HFFc6 (cell line): ENCODE data around the gene RAB3GAP2. TPM values are rescaled to one million over a fixed set of nuclear protein-coding genes. Genes with fewer than 3 reads are reported as not detected.
"Not testable (repeated sequence)": the region's sequence is repeated elsewhere in the genome, so short reads cannot be mapped to it uniquely, and the experiment has no call there.

ENCODE experiments used
- DNase-seq: peaks from one replicate; pipeline ENCODE4 v3.0.0-alpha.2; 2018
- H3K27ac Mint-ChIP-seq: 2 replicates; pipeline ENCODE4 v1.8.0; 2020; ENCODE audit warnings: mild to moderate bottlenecking, mixed read lengths
- H3K27me3 Mint-ChIP-seq: 2 replicates; pipeline ENCODE4 v1.8.0; 2021; ENCODE audit warnings: mild to moderate bottlenecking, moderate library complexity, mixed read lengths; ENCODE audit not compliant: insufficient read depth
- H3K36me3 Mint-ChIP-seq: 2 replicates; pipeline ENCODE4 v1.8.0; 2021; ENCODE audit warnings: low read depth, mixed read lengths
- H3K4me1 Mint-ChIP-seq: 2 replicates; pipeline ENCODE4 v1.8.0; 2020; ENCODE audit warnings: low read depth, mixed read lengths
- H3K4me3 Mint-ChIP-seq: 2 replicates; pipeline ENCODE4 v1.8.0; 2020; ENCODE audit warnings: mild to moderate bottlenecking, moderate library complexity, mixed read lengths
- H3K9me3 Mint-ChIP-seq: 2 replicates; pipeline ENCODE4 v1.8.0; 2020; ENCODE audit warnings: mild to moderate bottlenecking, mixed read lengths
- total RNA-seq, 6 experiments: library from RNA; stranded (reverse); fragmentation: NEBNext Ultra II Directional; extraction: Animal tissue kit (Norgen Biotek cat#: 25700); gene quantifications; 2 replicates in 1 of 6; 3 replicates in 5 of 6; pipeline ENCODE4 v1.2.3, GENCODE V29; 2021
- TF ChIP-seq, protein P1 (sequence below): fragments of 200-600 bp; sonication (generic); IDR thresholded peaks from 2 replicates; pipeline ENCODE4 v1.5.0; 2021; ENCODE audit warnings: antibody characterized with exemption, mild to moderate bottlenecking

RAB3GAP2 gene
- total RNA-seq, 6 experiments from 2014 or later, result 42.0 to 49.6 (median 43.9) TPM

GRCh38 chr1:220274251-220274855, 2.1 kb upstream of the RAB3GAP2 start:
- peaks cover 1% of the 10 kb centered on the region for H3K27me3 Mint-ChIP-seq
- DNase-seq, result no peak
- no peak overlapping the region; the same call in 1 of the 2 replicates for H3K27ac Mint-ChIP-seq
- H3K4me1 Mint-ChIP-seq, result peaks cover 6% of the 10 kb centered on the region
- no peaks in the 10 kb centered on the region for H3K9me3 Mint-ChIP-seq
- H3K4me3 Mint-ChIP-seq, result no peak overlapping the region
- no peaks in the 10 kb centered on the region for H3K36me3 Mint-ChIP-seq
- TF ChIP-seq, protein P1, sequence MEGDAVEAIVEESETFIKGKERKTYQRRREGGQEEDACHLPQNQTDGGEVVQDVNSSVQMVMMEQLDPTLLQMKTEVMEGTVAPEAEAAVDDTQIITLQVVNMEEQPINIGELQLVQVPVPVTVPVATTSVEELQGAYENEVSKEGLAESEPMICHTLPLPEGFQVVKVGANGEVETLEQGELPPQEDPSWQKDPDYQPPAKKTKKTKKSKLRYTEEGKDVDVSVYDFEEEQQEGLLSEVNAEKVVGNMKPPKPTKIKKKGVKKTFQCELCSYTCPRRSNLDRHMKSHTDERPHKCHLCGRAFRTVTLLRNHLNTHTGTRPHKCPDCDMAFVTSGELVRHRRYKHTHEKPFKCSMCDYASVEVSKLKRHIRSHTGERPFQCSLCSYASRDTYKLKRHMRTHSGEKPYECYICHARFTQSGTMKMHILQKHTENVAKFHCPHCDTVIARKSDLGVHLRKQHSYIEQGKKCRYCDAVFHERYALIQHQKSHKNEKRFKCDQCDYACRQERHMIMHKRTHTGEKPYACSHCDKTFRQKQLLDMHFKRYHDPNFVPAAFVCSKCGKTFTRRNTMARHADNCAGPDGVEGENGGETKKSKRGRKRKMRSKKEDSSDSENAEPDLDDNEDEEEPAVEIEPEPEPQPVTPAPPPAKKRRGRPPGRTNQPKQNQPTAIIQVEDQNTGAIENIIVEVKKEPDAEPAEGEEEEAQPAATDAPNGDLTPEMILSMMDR, result no peak

GRCh38 chr1:220272841-220273090, 513 bp upstream of the RAB3GAP2 start:
- Mint-ChIP-seq H3K4me1 (peaks cover 6% of the 10 kb centered on the region), H3K9me3 (no peaks in the 10 kb centered on the region), H3K4me3 (no peak overlapping the region), H3K27me3 (no peaks in the 10 kb centered on the region; the same call in 1 of the 2 replicates), H3K27ac (no peak overlapping the region), H3K36me3 (peaks cover 6% of the 10 kb centered on the region)
- DNase-seq, result no peak
- TF ChIP-seq, protein P1, result no peak

DNA sequence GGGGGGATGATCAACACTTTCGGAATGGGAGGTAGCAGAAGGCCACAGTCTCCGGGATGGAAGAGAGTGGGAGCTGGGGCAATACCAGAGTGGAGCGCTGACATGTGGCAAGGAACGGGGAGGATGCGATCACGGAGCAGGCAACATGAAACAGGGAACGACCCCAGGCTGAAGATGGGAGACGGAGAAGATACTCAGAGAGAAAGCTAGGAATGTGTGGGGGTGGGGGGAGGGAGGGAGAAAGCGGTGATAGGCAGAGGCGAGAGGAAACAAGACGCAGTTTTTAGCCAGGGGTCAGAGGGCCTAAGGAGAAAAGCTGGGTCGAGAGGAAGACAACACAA, 577 bp downstream of the RAB3GAP2 start:
- H3K27ac Mint-ChIP-seq, result no peak overlapping the region
- H3K36me3 Mint-ChIP-seq, result peaks cover 16% of the 10 kb centered on the region
- H3K9me3 Mint-ChIP-seq, result no peaks in the 10 kb centered on the region
- no peak for DNase-seq
- no peaks in the 10 kb centered on the region; the same call in 1 of the 2 replicates for H3K27me3 Mint-ChIP-seq
- H3K4me1 Mint-ChIP-seq, result peaks cover 6% of the 10 kb centered on the region
- no peak overlapping the region for H3K4me3 Mint-ChIP-seq
- TF ChIP-seq, protein P1, result no peak

DNA sequence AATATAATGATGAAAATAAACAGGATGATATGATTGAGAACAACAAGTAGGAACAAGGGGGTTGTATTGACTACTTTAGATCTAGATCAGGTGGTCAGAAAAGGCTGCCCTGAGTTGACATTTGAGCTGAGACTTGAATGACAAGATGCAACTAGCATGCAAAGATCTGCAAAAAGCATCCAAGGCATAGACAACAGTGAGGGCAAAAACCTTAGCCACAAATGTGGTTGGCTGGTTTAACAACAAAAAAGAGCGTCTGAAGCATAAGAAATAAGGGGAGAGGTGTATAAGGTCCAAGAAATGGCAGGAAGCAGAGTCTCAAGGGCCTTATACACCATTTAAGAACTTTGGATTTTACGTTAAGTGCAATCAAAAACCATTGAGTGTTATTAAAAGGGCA, 3.2 kb downstream of the RAB3GAP2 start:
- DNase-seq, result no peak
- H3K4me3 Mint-ChIP-seq, result peak overlapping the region; percentile 38

GRCh38 chr1:220267630-220268029, 4.6 kb downstream of the RAB3GAP2 start:
- Mint-ChIP-seq H3K36me3 (peaks cover 46% of the 10 kb centered on the region), H3K4me1 (peaks cover 2% of the 10 kb centered on the region), H3K4me3 (no peak overlapping the region), H3K9me3 (no peaks in the 10 kb centered on the region), H3K27me3 (no peaks in the 10 kb centered on the region; the same call in 1 of the 2 replicates), H3K27ac (no peak overlapping the region)
- DNase-seq, result no peak
- TF ChIP-seq, protein P1, result no peak

More for the DNA sequence above, 3.2 kb downstream of the RAB3GAP2 start:
- Mint-ChIP-seq H3K9me3 (no peaks in the 10 kb centered on the region), H3K36me3 (peaks cover 32% of the 10 kb centered on the region), H3K27ac (no peak overlapping the region), H3K27me3 (no peaks in the 10 kb centered on the region; the same call in 1 of the 2 replicates), H3K4me1 (peaks cover 6% of the 10 kb centered on the region)
- TF ChIP-seq, protein P1, result no peak

GRCh38 chr1:220260228-220260627, 12.0 kb downstream of the RAB3GAP2 start:
- H3K4me1 Mint-ChIP-seq, H3K4me3 Mint-ChIP-seq, H3K9me3 Mint-ChIP-seq, DNase-seq, H3K27ac Mint-ChIP-seq, H3K27me3 Mint-ChIP-seq: not testable (repeated sequence)
- peaks cover 57% of the 10 kb centered on the region for H3K36me3 Mint-ChIP-seq

GRCh38 chr1:220259756-220260155, 12.5 kb downstream of the RAB3GAP2 start:
- not testable (repeated sequence) for DNase-seq, H3K4me1 Mint-ChIP-seq, H3K4me3 Mint-ChIP-seq, H3K27ac Mint-ChIP-seq, H3K27me3 Mint-ChIP-seq, H3K9me3 Mint-ChIP-seq
- peaks cover 59% of the 10 kb centered on the region for H3K36me3 Mint-ChIP-seq

- not testable (repeated sequence) for H3K4me1 Mint-ChIP-seq, H3K4me3 Mint-ChIP-seq, H3K27me3 Mint-ChIP-seq, H3K9me3 Mint-ChIP-seq, H3K27ac Mint-ChIP-seq, DNase-seq
- H3K36me3 Mint-ChIP-seq, result peaks cover 58% of the 10 kb centered on the region
Observed at GRCh38 chr1:220256194-220256593, 16.1 kb downstream of the RAB3GAP2 start.
